Activated CD8-positive, alpha-beta memory T cell treated with anti-CD3 and anti-CD28 coated beads, Interleukin-2, amount 50 U/mL, for 1 hour (primary cell): ENCODE measurements around the gene FOXA2.

Experiments
- DNase-seq: peaks from one replicate; pipeline ENCODE4 v3.0.0-alpha.2; 2020; ENCODE audit errors: extremely low read depth

The FOXA2 gene

DNA sequence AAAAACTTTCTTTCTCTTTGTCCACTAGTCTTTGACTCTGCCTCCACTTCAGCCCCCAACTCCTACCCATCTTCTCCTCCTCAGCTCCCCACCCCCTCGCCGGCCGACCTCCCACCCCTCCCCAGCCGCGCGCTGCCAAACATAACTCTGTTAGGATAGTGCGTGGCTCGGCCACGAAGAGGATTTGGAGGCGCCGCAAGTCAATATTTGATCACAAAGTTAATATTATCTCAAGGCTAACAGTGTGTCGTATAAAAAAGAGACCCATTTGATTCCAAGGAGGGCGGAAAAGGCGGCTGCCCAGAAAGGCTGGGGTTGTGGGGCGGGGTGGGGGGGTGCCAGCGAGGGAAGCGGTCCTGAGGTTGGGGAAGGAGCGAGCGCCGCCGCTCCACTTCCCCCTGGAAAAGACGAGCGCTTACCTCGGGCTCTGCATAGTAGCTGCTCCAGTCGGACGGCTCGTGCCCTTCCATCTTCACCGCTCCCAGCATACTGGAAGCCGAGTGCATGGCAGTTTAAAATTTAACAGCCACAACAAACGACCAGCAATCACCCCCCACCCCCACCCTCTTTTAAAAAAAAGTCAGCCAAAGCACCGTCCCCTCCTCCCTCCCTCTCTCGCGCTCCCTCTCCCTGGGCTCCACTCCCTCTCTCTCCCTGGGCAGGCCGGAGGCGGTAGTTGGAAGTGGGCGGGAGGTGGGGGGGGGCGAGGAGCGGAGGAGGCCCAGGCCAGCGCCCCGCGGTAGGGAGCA lies 425 bp downstream of the FOXA2 start:
- no peak for DNase-seq

DNA sequence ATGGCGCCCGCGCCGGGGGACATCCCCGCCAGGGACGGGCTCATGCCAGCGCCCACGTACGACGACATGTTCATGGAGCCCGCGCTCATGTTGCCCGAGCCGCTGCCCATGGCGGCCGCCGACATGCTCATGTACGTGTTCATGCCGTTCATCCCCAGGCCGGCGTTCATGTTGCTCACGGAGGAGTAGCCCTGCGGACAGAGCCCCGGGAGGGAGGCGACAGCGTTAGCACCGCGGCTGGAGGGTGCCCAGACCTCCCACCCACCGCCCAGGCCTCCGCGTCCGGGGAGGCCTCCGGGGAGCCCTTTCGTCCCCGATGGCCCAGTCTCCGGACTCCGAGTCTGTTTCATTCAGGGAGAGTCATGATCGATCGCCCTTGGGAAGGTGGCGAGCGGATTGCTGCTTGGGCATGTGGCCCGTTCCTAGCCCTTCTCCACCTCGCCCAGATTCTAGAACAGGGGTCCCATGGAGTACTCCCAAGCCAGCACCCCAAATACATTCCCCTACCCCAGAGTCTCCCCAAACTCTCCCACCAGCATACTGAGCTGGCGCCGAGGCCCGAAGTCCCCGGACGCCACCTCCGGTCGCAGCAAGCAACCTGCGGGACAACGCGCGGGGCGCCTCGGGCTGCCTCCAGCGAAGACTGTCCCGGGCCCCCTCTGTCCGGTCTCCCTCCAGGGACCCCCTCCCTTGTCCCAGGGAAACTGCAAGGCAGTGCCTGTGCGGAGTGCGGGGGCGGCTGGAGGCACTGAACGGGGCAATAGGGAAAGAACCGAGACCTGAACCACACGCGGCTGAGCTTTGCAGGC lies 1.2 kb downstream of the FOXA2 start:
- DNase-seq, result no peak

DNA sequence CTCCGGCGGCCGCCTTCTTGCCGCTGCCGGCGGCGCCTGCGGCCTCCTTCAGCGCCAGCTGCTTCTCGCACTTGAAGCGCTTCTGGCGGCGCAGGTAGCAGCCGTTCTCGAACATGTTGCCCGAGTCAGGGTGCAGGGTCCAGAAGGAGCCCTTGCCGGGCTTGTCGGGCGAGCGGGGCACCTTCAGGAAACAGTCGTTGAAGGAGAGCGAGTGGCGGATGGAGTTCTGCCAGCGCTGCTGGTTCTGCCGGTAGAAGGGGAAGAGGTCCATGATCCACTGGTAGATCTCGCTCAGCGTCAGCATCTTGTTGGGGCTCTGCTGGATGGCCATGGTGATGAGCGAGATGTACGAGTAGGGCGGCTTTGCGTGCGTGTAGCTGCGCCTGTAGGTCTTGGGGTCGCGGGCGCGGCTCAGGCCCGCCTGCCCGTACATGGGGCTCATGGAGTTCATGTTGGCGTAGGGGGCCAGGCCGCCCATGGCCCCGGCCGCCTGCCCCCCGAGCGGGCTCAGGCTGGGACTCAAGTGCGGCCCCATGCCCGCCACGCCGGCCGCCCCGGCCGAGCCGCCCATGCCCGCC lies 1.9 kb downstream of the FOXA2 start:
- no peak for DNase-seq

DNA sequence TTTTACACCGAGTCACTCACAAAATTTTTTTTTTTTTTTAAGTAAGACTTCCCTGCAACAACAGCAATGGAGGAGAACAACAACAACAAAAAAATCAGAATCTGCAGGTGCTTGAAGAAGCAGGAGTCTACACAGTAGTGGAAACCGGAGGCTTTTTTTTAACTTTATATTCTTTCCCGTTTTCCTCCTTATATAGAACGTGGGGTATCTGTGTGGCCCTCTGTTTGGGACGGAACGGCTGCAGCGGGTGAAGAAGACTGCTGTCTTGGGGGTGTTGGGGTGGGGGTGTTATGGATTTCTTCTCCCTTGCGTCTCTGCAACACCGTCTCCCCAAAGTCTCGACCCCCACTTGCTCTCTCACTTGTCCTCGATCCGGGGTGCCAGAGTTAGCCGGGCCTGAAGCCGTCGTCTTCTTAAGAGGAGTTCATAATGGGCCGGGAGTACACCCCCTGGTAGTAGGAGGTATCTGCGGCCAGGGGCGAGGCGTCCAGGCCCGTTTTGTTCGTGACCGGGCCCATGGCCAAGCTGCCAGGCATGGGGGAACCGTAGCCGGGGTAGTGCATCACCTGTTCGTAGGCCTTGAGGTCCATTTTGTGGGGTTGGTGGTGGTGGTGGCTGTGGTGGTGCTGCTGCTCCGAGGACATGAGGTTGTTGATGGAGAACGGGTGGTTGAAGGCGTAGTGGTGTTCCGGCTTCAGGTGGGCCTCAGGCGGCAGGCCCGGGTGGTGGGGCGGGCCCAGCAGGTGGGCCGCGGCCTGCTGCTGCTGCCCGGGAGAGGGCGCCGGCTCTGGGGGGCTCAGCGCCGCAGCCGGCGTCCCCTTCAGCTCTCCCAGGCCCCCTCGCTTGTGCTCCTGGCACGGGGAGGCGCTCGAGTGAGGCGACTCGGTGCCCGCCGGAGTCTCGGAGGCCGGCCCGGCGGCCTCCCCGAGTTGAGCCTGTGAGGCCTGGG lies 2.7 kb downstream of the FOXA2 start:
- no peak for DNase-seq

DNA sequence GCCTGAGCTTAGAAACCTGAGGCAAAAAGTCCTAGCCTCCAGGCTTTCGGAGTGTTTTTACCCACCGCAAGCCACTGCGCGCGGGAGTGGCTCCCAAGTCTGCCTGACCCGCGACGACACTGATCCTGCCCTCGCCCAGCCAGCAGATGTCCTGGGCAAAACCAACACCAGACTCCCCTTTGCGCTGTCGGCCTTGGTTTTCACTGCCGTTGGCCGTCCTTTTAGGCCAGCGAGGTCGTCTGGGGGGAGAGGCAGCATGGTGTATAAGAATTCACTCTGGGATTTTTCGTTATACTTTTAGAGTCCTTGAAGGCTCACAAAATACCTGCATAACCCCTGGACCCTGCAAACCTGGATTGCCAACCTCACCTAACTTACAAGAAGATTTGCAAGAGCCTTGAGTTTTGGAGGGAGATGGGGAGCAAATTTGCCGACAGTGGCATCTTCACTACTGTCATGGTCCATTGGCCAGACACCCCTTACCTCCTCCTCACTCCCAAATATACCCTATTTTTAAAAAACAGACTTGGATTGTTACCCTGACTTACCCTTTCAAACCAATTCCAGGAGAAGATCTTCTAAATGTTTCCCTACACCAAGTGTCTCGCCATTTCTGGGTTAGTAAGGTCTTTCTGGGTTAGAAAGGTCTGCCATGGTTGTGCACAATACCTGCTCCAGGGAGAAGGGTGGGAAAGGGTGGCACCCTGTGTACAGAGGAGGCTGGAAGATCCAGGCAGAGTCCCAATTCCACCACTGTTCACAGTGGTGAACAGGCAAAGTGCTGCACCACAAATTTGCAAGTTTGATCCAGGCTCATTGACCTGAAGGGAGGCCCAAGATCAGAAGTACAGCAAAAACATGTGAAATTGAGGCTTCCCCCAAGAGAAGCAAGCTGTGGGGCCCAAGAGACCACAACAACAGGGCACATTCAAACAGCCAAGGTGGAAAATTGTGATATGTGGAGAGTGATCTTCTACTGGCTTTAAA lies 4.4 kb downstream of the FOXA2 start:
- no peak for DNase-seq

DNA sequence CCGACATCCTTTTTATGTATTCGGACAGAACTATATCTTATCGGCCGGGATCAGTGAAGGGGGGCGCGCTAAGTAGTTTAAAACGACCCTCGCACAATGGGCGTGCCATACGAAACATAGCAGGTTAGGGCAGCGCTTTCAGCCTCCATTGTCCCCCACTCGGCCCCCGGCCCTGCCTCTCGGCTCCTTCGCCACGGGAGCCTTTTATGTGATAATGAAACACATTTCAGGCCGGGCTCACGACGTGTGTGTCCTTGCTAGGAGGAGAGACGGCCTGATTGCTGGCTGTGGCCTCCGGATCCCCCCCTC lies 5.3 kb downstream of the FOXA2 start:
- no peak for DNase-seq

DNA sequence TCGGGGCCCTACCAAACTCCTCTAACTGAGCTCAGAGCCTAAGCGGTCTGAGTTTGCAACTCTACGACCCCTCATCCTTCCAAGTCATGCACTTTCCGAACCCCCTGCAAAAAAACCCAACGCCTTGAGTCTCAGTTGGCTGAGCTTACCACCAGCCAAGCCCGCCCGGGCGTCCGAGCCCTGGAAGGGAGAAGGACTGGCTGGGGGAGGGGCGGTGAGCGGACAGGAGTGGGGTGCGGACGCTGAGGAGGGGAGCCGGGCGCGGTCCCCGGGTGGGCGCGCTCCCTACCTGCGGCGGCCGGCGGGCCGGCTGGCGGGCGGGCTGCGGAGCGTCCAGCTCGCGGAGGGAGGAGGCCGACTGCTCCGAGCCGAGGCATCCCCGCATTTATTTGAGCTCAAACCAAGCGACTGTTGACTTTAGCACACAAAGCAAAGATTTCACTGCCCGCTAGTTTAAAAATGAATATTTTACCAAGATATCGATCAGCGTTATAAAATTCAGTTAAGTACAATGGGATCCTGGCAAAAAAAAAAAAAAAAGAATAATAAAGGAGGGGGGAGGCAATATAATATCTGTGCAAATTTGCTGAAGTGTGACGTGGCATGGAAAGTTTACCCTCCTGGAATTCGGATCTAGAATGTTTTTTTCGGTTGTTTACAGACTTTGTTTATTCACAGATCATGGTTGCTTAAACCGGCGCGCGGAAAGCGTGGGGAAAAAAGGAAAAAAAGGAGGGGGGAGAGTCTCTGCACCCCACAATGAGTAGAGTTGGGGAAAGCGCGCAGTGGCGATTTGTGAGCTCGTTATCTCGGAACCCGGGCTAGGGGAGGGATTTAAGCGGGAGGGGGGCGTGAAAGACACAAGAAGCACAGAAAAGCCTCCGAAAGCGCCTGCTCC lies 5.9 kb downstream of the FOXA2 start:
- no peak for DNase-seq

DNA sequence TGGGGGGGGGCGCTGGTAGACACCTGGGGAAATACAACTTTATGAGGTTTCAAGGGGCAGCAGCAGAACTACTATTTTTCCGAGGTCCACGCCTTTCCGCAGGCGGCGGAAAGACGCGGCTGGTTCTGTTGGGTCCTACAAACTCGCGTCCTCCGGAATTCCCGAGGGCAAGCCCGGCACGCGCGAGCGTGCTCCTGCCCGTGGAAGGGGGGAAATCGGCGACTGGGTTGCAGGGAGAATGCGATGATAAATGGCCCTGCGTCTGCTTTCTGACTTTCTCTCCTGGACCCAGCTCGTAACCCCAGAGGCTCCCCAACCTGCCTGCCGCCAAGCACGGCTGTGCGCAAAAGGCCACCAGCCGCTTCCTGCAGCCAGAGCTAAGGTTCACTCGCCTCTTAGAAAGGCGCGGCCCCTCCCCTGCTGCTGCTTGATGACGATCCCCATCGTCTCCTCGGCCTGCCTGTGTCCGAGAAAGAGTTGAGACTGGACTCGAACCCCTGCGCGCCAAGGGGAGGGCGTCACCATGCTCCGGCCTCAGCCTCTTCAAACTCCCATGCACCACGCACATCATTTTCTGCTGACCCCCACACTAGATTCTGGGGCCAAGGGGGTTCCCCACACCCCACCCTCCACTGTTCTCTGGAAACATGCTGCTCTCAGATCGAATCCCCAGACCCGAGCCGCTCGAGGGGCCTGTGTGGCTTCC lies 6.7 kb downstream of the FOXA2 start:
- DNase-seq, result no peak

DNA sequence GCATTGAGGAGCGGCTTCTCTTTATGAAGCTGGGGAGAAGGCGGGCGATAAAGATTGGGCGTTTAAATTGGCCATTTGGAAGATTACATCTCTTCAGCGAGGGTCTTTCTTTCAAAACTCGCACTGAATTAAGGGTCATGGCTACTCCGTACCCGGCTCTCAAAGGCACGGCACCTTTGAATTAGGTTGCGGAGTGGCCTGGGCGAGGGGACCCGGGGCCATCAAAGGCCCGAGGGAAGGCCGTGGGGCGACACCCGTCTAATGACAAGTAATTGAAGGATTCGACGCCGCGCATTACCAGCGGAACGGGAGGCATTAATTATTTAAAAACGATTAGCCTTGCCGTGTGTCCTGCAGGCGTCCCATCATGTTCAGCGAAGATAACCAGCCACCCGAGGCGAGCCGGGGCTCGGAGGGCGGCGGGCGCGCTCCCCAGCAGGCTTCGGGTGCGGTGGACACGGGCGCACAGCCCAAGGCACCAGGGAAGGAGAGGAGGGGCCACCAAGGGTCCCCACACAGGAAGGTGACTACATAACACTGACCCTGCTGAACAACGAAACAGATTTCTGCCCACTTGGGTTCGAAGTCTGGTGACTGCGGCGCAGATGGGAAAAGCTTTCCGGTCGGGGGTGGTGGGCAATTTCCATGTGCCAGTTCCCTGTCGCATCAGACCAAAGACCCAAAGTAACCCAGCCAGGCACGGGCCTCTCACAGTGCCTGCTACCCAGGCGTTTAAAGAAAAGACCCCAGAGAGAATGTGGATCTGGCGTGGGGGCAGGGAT lies 7.4 kb downstream of the FOXA2 start:
- DNase-seq, result no peak

DNA sequence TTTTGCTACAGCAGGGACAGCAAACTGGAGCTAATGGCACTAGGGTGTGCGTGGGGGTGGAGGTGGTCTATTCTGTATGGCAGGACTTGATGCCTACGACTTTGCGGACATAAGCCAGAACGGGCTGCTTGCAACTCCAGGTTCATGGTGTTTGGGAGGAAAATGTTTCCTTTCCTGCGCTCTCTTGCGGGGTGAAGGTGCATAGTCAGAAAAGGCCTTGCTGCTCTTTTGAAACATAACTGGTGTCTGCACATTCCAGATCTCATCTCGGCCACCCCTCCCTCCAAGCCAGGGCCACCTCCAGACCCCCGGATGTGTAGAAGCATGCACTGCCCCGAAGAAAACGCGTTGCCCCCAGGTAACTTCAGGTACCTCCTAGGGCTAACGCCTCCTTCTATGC lies 8.1 kb downstream of the FOXA2 start:
- DNase-seq, result no peak

DNA sequence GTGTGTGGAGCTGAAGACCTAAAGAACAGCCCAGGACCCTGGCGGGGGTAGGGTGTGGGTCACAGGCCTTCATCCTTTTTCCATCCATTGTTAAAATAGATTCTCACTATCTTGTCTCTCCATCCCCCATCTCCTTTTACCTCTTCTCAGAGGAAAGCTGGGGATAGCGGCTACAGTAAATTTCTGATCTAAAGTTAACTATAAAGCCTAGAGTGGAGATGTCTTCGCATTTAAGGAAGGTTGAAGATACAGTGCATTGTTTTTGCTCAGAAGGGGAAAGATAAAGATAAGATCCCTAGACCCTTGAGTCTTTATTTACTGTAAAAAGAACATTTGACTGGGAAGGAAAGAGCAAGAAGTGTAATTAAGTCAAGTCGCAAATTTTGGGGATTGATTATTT lies 8.6 kb downstream of the FOXA2 start:
- no peak for DNase-seq

DNA sequence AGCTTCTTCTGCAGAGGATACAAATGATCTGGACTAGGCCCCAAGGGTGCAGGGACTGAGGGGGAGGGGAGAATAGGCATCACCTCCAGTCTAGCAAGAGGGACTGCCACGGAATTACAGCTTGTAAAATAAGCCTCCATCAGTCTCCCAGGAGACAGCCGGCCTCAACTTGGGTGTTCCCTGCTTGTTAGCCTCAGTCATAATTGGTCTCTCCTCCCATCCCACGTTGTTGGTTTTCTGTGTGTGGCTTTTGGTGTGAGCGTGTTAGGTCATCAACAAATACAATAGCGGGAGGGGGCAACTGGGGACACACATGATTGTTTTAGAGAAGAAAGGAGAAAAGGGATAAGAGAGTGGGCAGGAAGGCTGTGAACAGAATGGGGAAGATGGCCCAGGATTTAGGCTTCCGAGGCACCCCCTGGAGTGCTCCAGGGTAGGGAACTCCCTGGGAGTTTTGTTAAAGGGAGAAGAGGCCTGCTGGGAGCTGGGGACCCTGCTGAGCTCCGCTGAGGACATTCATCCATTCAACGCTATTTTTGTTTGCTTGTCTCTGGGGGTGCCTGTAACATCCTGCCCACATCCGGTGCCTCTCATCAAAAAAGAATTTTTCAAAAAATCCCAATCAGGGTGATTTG lies 9.2 kb downstream of the FOXA2 start:
- no peak for DNase-seq

DNA sequence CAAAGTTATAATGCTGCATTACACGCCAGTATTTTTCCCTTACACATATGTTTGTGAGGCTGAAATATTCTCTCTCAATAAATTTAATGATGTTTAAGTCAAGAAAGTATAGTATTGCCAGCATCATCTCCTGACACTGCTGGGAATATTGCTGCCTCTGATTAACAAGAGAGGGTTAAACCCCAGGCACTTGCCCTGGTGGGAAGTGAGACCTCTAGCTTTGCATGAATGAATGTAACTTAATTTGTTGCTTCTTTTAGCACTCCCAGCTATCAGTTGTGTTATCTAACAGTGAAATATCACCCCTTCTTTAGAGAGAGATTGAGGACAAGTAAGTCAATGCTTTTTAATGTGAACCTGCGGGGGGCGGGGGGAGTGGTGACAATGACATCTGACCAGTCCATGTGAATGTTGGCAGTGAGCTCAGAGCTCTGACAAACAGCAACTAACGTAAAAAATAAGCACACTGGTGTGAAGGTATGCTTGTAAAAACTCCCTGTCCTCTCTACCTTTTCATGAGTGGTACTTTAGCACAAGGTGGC lies 9.8 kb downstream of the FOXA2 start:
- no peak for DNase-seq

DNA sequence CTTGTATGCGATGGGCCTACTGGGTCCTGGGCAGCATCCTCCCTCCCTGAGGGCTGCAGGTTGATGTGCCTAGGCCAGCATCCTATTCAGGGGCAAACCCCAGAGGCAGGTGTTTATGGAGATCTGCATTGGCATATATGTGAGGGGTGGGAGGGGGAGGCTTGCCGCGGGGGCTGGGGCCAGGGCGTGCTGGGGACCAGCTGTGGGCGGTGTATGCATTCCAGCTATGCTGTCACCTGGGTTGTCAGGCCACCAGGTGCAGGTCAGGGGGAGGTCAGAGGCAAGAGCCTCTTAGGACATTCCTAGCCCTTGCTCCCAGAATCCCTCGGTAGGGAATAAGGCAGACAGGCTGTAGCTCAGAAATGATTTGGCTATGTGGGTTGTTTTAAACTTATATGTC lies 11.9 kb downstream of the FOXA2 start:
- DNase-seq, result no peak

DNA sequence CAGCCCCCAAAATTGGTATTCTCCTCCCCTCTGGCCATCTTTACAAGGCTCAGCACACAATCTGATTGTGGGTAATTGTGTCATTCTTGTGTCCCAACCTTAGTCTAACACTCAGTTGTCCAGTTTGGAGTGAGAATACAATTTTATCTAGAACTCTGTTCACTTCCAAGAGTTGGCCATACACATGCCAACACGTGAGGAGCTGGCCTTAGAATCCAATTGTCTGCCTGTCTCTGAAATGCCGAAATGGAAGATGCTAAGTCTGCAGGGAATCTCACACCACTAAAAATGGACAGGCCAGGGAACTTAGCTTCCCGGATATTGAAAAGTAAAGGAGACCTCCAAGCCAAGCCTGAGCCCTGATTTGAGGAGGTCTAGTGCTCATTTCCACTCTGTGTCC lies 12.3 kb downstream of the FOXA2 start:
- no peak for DNase-seq

DNA sequence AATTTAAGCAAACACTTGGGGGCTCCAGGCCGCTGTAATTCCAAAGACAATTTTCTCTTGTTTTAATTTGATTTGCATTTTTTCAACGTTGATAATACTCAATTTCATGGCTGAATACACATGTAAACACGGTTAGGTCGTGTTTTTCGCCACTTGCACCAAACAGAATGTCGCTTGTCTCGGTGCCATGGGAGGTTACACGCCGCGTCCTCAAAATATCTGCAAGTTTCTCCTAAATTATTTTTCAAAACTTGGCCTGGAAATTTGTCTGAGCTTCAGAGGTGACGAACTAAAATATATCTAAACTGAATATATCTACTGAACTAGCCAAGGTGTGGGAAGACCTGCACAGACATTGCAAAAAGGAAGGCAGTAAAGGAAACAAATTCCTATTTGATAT lies 15.0 kb downstream of the FOXA2 start:
- DNase-seq, result no peak

DNA sequence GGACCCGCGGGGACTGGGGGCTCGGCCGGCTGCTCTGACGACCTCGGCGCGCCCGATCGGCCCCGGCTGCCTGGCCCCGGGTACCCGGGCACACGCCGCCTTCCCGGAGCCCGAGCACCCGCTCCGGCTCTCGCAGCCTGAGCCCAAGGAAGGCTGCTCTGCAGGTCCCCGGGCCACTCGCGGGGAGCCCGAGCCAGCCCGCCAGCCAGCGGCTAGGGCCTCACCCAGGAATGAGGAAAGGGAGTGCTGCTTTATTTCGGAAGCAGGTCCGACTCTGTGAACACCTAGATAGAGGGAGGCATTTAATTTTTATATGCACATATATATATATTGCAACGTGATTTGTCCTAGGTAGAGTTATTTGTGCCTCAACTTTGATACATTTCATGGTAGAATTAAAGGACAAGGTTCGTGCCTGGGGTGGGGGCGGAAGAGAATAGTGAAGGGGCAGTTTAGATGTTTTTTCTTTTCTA lies 15.5 kb downstream of the FOXA2 start:
- no peak for DNase-seq
